GM18519 (cell line): ENCODE data around the gene SFXN5.

ENCODE experiments used
- ATAC-seq: cut with Tn5 transposase; IDR thresholded peaks from one replicate; pipeline ENCODE4 v1.9.1; 2021; ENCODE audit warnings: mild to moderate bottlenecking, moderate library complexity; ENCODE audit not compliant: unreplicated experiment, low FRiP score

SFXN5 gene

DNA sequence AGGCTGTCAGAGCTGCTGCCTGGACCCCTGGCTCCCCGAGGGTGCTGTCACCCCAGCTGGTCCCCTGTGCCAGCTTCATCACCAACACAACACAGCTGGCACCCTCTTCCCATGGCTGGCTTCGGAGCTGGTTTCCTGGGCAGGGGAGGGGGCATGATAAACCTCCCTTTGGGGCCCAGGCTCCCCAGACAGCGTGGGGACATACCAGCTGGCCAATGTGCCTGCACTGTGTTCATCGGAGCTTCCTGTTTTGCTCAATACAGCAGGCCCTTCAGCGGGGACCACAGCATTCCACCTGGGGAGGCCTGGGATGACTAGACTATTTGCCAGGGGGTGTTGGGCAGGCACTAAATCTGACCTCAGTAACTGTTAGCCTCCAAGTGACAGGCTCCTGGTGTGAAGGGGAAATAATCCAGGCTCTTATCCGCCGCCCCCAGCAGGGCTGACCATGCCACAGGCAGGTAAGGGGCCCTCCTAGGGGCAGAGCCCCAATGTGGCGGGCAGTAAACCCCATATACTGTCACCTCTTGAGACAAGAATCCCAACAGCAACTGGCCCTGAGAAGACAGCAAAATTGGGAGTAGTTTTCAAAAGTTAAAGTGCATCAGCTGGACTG lies 109.6 kb downstream of the SFXN5 start:
- no peak for ATAC-seq

- no peak for ATAC-seq
These were observed 110.3 kb downstream of the SFXN5 start for GRCh38 chr2:72961036-72961720.

GRCh38 chr2:72959995-72960981 lies 111.2 kb downstream of the SFXN5 start:
- ATAC-seq, result no peak

DNA sequence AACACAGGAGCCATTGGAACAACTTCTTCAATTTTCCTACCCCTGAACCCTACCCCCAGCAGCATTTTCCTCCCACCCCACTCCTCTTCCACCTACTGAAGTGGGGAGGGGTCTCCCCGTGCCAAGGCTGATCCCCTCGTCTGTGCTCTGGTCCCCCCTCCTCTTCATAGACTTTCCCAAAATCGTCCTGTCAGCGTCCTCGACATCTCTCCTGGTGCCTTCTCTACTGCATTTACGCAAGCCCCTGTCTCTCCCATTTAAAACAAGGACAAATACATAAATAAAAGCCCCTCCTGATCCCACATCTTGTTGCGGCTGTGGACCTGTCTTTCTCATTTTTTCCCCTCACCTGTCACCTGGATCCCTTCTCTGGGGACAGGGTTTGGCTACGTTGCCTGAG lies 112.0 kb downstream of the SFXN5 start:
- ATAC-seq, result no peak

- ATAC-seq, result no peak
These were observed 112.7 kb downstream of the SFXN5 start for GRCh38 chr2:72958542-72959385.

- no peak for ATAC-seq
These were observed 114.6 kb downstream of the SFXN5 start for GRCh38 chr2:72956936-72957335.

- no peak for ATAC-seq
These were observed 115.5 kb downstream of the SFXN5 start for GRCh38 chr2:72956050-72956395.

- no peak for ATAC-seq
These were observed 116.1 kb downstream of the SFXN5 start for GRCh38 chr2:72955228-72956049.

- ATAC-seq, result no peak
These were observed 116.9 kb downstream of the SFXN5 start for GRCh38 chr2:72954376-72955227.

GRCh38 chr2:72953976-72954375 lies 117.5 kb downstream of the SFXN5 start:
- no peak for ATAC-seq

GRCh38 chr2:72953528-72953927 lies 118.0 kb downstream of the SFXN5 start:
- ATAC-seq, result no peak

GRCh38 chr2:72952961-72953360 lies 118.6 kb downstream of the SFXN5 start:
- no peak for ATAC-seq

DNA sequence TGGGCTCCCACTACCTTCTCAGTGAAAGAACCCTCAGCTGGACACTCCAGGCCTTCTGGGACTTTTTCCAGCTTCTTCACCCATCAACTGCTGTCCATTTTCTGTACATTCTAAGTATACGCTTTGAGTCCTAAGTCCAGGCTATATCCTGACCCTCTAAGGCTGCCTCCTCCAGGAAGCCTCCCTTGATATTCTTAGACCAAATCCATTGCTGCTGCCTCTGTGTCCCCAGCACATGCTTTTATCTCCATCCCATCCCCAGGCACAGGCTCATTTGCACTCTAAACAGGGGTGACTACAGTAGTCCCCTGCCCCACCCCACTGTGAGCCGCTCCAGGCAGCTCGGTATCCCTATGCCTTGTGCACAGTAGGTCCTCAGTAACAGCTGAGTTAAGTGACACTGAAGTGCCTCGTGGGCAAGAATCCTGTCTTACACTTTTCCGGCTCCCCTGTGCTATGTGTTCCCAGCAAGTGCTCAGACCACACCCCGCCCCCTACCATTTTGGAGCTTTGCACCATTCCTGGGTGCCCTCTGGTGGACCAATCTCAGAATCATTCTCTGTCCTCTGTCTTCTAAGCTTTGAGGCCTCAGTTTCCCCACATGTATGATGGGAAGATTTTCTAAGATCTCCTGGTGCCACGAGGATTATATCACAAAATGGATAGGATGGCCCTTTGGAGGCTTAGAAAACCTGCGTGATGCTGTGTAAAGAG lies 119.2 kb downstream of the SFXN5 start:
- ATAC-seq, result no peak

DNA sequence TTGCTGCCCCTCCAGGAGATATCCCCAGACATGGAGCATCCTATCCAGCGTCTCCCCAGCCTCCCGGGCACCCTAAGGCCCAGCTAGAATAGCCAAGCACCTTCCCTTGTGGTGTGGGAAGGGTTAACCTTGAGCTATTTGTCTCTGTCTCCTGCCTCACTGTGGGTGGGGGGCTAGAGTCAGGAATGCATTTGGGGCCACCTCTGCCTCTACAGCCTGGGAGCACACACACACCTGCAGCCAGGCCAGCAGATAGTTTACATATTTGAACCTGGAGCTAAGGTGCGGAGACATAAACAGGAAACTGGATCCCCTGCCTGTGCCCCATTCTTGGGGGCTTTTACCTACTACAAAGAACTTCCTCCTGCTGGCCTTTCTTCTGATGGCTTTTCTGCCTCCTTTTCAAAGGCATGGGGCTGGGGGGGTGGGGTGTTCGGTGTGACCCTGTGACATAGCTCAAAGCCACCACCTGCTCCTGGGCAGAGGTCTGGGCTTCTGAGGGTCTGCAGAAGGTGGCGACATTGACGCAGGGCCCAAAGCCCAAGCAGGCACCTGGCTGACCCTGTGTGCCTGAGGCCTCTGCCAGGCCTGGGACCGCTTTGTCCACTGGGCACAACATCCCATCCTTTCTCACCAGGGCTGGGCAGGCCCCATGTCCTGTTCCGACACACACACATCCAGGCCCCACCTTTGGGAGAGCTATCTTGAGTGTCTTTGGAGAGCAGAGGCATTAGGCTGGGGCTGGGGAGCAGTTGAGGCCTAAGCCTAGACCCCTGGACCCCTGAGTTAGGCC lies 120.0 kb downstream of the SFXN5 start:
- ATAC-seq, result no peak

- ATAC-seq, result no peak
These were observed 120.8 kb downstream of the SFXN5 start for GRCh38 chr2:72950558-72951255.

DNA sequence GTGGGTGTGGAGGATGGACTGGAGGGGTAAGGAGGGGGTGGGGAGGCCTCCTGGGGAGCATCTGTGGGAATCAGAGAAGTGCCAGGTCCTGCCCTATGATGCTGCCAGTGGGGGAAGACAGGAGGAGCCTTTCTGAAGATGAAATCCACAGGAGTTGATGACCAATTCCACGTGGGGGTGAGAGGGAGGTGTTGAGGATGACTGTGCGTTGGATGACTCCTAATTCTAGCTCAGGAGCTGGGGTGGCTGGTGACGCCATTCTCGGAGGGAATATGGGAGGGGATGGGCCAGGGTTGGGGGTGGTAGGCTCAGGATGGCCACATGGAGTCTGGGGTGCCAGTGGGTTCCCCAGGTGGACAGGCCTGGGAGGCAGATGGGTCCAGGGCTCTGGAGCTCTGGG lies 121.9 kb downstream of the SFXN5 start:
- no peak for ATAC-seq

DNA sequence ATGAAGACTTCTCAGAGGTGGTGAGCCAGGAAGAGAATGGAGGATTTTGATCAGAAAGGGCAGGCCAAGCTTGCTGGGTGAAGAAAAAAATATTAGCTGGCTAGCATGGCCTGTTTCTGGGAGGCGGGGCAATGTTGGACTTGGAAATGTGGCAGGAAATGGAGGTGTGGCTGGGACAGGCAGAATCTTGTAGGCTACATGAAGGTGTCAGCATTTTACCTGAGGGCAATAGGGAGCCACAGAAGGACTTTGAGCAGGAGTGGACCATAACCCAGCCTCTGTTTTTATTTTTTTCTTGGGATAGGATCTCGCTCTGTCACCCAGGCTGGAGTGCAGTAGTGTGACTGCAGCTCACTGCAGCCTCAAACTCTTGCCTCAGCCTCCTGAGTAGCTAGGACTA lies 122.5 kb downstream of the SFXN5 start:
- no peak for ATAC-seq
